ENCODE measurements around the gene CCNI.

CCNI gene

DNA sequence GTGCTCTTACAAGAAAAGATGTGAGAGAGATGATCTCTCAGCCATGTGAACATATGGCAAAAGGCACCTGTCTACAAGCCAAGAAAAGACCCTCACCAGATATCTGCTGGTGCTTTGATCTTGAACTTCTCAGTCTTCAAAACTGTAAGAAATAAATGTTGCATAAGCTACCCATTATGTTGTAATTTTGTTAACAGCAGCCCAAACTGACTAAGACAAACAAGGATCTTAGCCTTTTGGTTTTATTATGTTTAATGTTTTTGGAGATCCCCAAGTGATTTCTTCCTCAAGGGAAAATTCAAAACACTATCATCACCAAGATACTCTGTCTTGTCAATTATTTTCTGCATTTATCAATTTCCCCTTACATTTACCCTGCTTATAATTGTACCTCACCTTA, 21.8 kb upstream of the CCNI start:
- Histone ChIP-seq H3K9me2 (replicated peaks; ENCODE audit: insufficient read depth, low read length) (no peaks in the 10 kb centered on the region), H3K36me3 (replicated peaks; ENCODE audit: insufficient read depth, low read length) (no peaks in the 10 kb centered on the region), H3F3A (ENCODE audit: insufficient read depth, low read length) (no peaks in the 10 kb centered on the region), H3K4me2 (ENCODE audit: low read depth, low read length) (no peak overlapping the region), H3K9me3 (replicated peaks; ENCODE audit: insufficient read depth, low read length) (no peaks in the 10 kb centered on the region), H2AFZ (ENCODE audit: low read length) (no peak overlapping the region), H3K9ac (ENCODE audit: low read length) (no peak overlapping the region), H3K27ac (ENCODE audit: low read length) (no peak overlapping the region), H3K4me3 (ENCODE audit: low read length) (no peak overlapping the region), H3K79me2 (ENCODE audit: low read length) (no peaks in the 10 kb centered on the region), H3K4me1 (ENCODE audit: low read length) (peaks cover 3% of the 10 kb centered on the region), H3K27me3 (replicated peaks; ENCODE audit: insufficient read depth, low read length) (no peaks in the 10 kb centered on the region), H4K20me1 (ENCODE audit: insufficient read depth, low read length) (no peaks in the 10 kb centered on the region)
- no peak for DNase-seq
- TF ChIP-seq EZH2phosphoT487 (IDR thresholded peaks at IDR 0.05; ENCODE audit: low read length) (no peak), EZH2 (optimal IDR thresholded peaks at IDR 0.05; ENCODE audit: low read depth, low read length) (no peak)
- TF ChIP-seq, protein P1, sequence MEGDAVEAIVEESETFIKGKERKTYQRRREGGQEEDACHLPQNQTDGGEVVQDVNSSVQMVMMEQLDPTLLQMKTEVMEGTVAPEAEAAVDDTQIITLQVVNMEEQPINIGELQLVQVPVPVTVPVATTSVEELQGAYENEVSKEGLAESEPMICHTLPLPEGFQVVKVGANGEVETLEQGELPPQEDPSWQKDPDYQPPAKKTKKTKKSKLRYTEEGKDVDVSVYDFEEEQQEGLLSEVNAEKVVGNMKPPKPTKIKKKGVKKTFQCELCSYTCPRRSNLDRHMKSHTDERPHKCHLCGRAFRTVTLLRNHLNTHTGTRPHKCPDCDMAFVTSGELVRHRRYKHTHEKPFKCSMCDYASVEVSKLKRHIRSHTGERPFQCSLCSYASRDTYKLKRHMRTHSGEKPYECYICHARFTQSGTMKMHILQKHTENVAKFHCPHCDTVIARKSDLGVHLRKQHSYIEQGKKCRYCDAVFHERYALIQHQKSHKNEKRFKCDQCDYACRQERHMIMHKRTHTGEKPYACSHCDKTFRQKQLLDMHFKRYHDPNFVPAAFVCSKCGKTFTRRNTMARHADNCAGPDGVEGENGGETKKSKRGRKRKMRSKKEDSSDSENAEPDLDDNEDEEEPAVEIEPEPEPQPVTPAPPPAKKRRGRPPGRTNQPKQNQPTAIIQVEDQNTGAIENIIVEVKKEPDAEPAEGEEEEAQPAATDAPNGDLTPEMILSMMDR (IDR thresholded peaks at IDR 0.05; ENCODE audit: low read length): no peak

DNA sequence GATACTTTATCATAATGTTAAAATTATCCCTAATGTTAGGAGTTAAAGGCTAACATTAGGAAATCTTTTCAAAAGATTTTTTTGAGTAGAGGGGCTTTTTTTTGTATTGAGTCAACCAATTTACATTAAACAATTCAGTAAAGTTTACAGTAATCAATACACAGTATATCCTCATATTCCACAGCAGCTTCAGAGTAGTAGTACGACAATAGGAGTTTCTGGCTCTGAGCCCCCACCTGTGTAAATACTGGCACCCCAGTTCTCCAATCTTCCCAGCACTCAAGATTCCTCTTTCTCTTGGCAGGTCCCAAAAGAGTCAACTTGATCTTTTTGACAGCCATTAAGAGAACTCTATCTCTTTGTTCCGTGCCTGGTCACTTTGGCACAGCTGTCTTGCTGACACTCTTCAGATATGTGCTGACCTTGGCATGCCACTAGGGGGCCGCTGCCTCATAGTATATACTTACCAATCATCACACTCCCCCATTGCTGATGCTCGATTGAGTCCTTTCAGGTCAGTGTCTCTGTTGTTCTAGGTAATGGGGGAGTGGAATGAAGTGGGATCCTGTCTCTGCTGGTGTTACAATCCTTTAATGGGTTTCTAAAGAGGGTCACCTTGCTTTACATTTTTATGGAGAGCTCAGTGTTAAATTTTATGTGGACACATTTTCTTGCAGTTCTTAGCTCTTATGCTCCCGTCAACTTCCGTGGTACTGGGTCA, 19.5 kb upstream of the CCNI start:
- no peaks in the 10 kb centered on the region for H3K9me3 ChIP-seq (replicated peaks; ENCODE audit: insufficient read depth, low read length)
- peak; percentile 79 for DNase-seq
- H3K4me1 ChIP-seq (ENCODE audit: low read length): peaks cover 3% of the 10 kb centered on the region
- TF ChIP-seq EZH2phosphoT487 (IDR thresholded peaks at IDR 0.05; ENCODE audit: low read length): no peak
- TF ChIP-seq EZH2 (optimal IDR thresholded peaks at IDR 0.05; ENCODE audit: low read depth, low read length): no peak
- TF ChIP-seq, protein P1 (IDR thresholded peaks at IDR 0.05; ENCODE audit: low read length): peak; percentile 93
- no peaks in the 10 kb centered on the region for H3F3A ChIP-seq (ENCODE audit: insufficient read depth, low read length)
- H4K20me1 ChIP-seq (ENCODE audit: insufficient read depth, low read length): no peaks in the 10 kb centered on the region
- H3K4me2 ChIP-seq (ENCODE audit: low read depth, low read length): no peak overlapping the region
- no peaks in the 10 kb centered on the region for H3K36me3 ChIP-seq (replicated peaks; ENCODE audit: insufficient read depth, low read length)
- H3K27me3 ChIP-seq (replicated peaks; ENCODE audit: insufficient read depth, low read length): no peaks in the 10 kb centered on the region
- peak overlapping the region; percentile 20; the same call in 1 of the 2 replicates for H2AFZ ChIP-seq (ENCODE audit: low read length)
- no peaks in the 10 kb centered on the region for H3K79me2 ChIP-seq (ENCODE audit: low read length)
- no peaks in the 10 kb centered on the region for H3K9me2 ChIP-seq (replicated peaks; ENCODE audit: insufficient read depth, low read length)
- no peak overlapping the region for H3K9ac ChIP-seq (ENCODE audit: low read length)
- no peak overlapping the region for H3K4me3 ChIP-seq (ENCODE audit: low read length)
- H3K27ac ChIP-seq (ENCODE audit: low read length): no peak overlapping the region

DNA sequence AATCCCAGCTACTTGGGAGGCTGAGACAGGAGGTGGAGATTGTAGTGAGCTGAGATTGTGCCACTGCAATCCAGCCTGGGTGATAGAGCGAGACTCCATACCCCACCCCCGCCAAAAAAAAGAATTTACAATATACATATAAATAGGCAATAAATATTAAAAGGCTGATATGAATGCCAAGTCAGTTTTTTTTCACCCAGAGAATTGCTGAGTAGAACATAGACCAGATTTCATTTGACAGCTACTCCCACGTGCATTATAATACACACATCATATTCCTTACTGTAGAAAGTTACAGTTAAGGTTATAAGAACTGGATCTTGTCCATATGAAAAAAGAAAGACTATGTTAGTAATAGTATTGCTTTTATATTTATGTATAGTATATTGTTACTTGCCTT, 18.7 kb upstream of the CCNI start:
- Histone ChIP-seq H3K4me2 (ENCODE audit: low read depth, low read length) (no peak overlapping the region), H3K4me3 (ENCODE audit: low read length) (no peak overlapping the region), H3K9me3 (replicated peaks; ENCODE audit: insufficient read depth, low read length) (no peaks in the 10 kb centered on the region), H3K27ac (ENCODE audit: low read length) (no peak overlapping the region), H3K9ac (ENCODE audit: low read length) (no peak overlapping the region), H3F3A (ENCODE audit: insufficient read depth, low read length) (no peaks in the 10 kb centered on the region), H3K79me2 (ENCODE audit: low read length) (no peaks in the 10 kb centered on the region), H3K4me1 (ENCODE audit: low read length) (peaks cover 3% of the 10 kb centered on the region), H4K20me1 (ENCODE audit: insufficient read depth, low read length) (no peaks in the 10 kb centered on the region), H2AFZ (ENCODE audit: low read length) (no peak overlapping the region), H3K36me3 (replicated peaks; ENCODE audit: insufficient read depth, low read length) (no peaks in the 10 kb centered on the region), H3K9me2 (replicated peaks; ENCODE audit: insufficient read depth, low read length) (no peaks in the 10 kb centered on the region), H3K27me3 (replicated peaks; ENCODE audit: insufficient read depth, low read length) (no peaks in the 10 kb centered on the region)
- DNase-seq: no peak
- no peak for TF ChIP-seq EZH2phosphoT487 (IDR thresholded peaks at IDR 0.05; ENCODE audit: low read length)
- TF ChIP-seq, protein P1 (IDR thresholded peaks at IDR 0.05; ENCODE audit: low read length): no peak

Measured in MM.1S (cell line).